Vagina (tissue), 2 donors: ENCODE measurements around the gene FANCE. TPM values are rescaled to one million over a fixed set of nuclear protein-coding genes. Genes with fewer than 3 reads are reported as not detected.
A peak's percentile ranks its signal among the peaks of the same experiment; 100 is the strongest.

Experiments used
- DNase-seq, 2 donors: peaks; one replicate each; pipeline ENCODE4 v3.0.0-alpha.2; 2017; ENCODE audit errors: extremely low spot score in 2 of 2
- H3K27ac ChIP-seq: fragments of 200-600 bp; sonication (generic); one replicate; pipeline ENCODE4 v1.5.1; 2019
- H3K27me3 ChIP-seq: fragments of 200-600 bp; sonication (generic); one replicate; pipeline ENCODE4 v1.5.1; 2019
- H3K36me3 ChIP-seq, 2 donors: fragments of 200-600 bp; sonication (generic); one replicate each; pipeline ENCODE4 v1.5.1; 2017 to 2019
- H3K4me1 ChIP-seq: fragments of 200-600 bp; sonication (generic); one replicate; pipeline ENCODE4 v1.5.1; 2019
- H3K4me3 ChIP-seq, 2 donors: fragments of 200-600 bp; sonication (generic); 1 replicate in 1 of 2; 2 replicates in 1 of 2; pipeline ENCODE4 v1.5.1; 2016 to 2019
- H3K9me3 ChIP-seq: fragments of 200-600 bp; sonication (generic); one replicate; pipeline ENCODE4 v1.5.1; 2019
- CTCF ChIP-seq, 3 experiments: fragments of 450-650 bp in 2 of 3; fragments of 200-600 bp in 1 of 3; sonication (generic) in 1 of 3; IDR thresholded peaks; one replicate each; pipeline ENCODE4 v1.5.1; 2017 to 2019; ENCODE audit warnings: antibody characterized with exemption in 3 of 3, mild to moderate bottlenecking in 2 of 3, moderate library complexity in 2 of 3
- POLR2A ChIP-seq, 2 donors: fragments of 450-650 bp; IDR thresholded peaks; one replicate each; pipeline ENCODE4 v1.6.1; 2017; ENCODE audit warnings: antibody characterized with exemption in 2 of 2, mild to moderate bottlenecking in 2 of 2, moderate library complexity in 2 of 2
- POLR2AphosphoS5 ChIP-seq, 2 donors: sonication (generic); formaldehyde crosslinking; IDR thresholded peaks; one replicate each; pipeline ENCODE4 v1.9.0; 2017; ENCODE audit warnings: antibody characterized with exemption in 2 of 2, mild to moderate bottlenecking in 2 of 2, low read depth in 1 of 2; ENCODE audit not compliant: insufficient read depth in 1 of 2
- intact Hi-C: fragments of 100-400 bp; cut with DNase I; formaldehyde crosslinking; loops from one replicate; pipeline ENCODE4 v1.15.1; 2023
- total RNA-seq: library from RNA; depleted of rRNA; stranded (reverse); fragments of >200 nt; gene quantifications from one replicate; pipeline ENCODE4 v1.2.3, GENCODE V29; 2016

FANCE gene
- total RNA-seq, 1 donor from 2014 or later = 10.1 TPM

GRCh38 chr6:35483490-35483889 lies 31.4 kb downstream of the FANCE start:
- H3K27ac ChIP-seq = peak overlapping the region; percentile 97
- peaks cover 0 to 13% of the 10 kb centered on the region in 2 donors for H3K36me3 ChIP-seq
- TF ChIP-seq POLR2A (IDR thresholded peaks at IDR 0.05) = no peak
- no peak for TF ChIP-seq CTCF (IDR thresholded peaks at IDR 0.05)
- TF ChIP-seq POLR2AphosphoS5 (IDR thresholded peaks at IDR 0.05; ENCODE audit: insufficient read depth in 1 of 2, low read depth in 1 of 2) = no peak
- H3K4me1 ChIP-seq = peaks cover 40% of the 10 kb centered on the region
- intact Hi-C loops = no loop called here
- no peak overlapping the region for H3K4me3 ChIP-seq
- H3K9me3 ChIP-seq = no peaks in the 10 kb centered on the region
- no peaks in the 10 kb centered on the region for H3K27me3 ChIP-seq
- no peak for DNase-seq

GRCh38 chr6:35483893-35484645 lies 31.9 kb downstream of the FANCE start:
- H3K36me3 ChIP-seq = peaks cover 0 to 10% of the 10 kb centered on the region in 2 donors
- intact Hi-C loops = no loop called here
- H3K4me3 ChIP-seq = no peak overlapping the region
- no peak for TF ChIP-seq POLR2AphosphoS5 (IDR thresholded peaks at IDR 0.05; ENCODE audit: insufficient read depth in 1 of 2, low read depth in 1 of 2)
- no peak for TF ChIP-seq CTCF (IDR thresholded peaks at IDR 0.05)
- no peak for TF ChIP-seq POLR2A (IDR thresholded peaks at IDR 0.05)
- H3K4me1 ChIP-seq = peaks cover 45% of the 10 kb centered on the region
- DNase-seq = no peak
- no peaks in the 10 kb centered on the region for H3K9me3 ChIP-seq
- H3K27me3 ChIP-seq = no peaks in the 10 kb centered on the region
- H3K27ac ChIP-seq = peak overlapping the region; percentile 97

GRCh38 chr6:35484921-35485392 lies 32.8 kb downstream of the FANCE start:
- no peaks in the 10 kb centered on the region for H3K27me3 ChIP-seq
- H3K27ac ChIP-seq = peak overlapping the region; percentile 97
- peaks cover 0 to 1% of the 10 kb centered on the region in 2 donors for H3K36me3 ChIP-seq
- H3K4me3 ChIP-seq = no peak overlapping the region
- intact Hi-C loops = no loop called here
- no peak for DNase-seq
- no peaks in the 10 kb centered on the region for H3K9me3 ChIP-seq
- TF ChIP-seq CTCF (IDR thresholded peaks at IDR 0.05) = no peak
- TF ChIP-seq POLR2A (IDR thresholded peaks at IDR 0.05) = no peak
- TF ChIP-seq POLR2AphosphoS5 (IDR thresholded peaks at IDR 0.05; ENCODE audit: insufficient read depth in 1 of 2, low read depth in 1 of 2) = no peak
- peaks cover 54% of the 10 kb centered on the region for H3K4me1 ChIP-seq

GRCh38 chr6:35485402-35485877 lies 33.3 kb downstream of the FANCE start:
- H3K27me3 ChIP-seq = no peaks in the 10 kb centered on the region
- H3K4me3 ChIP-seq = peak overlapping the region; percentile 24 to 42
- no peaks in the 10 kb centered on the region for H3K36me3 ChIP-seq
- intact Hi-C loops = no loop called here
- no peaks in the 10 kb centered on the region for H3K9me3 ChIP-seq
- no peak for DNase-seq
- peak overlapping the region; percentile 97 for H3K27ac ChIP-seq
- H3K4me1 ChIP-seq = peaks cover 59% of the 10 kb centered on the region
- TF ChIP-seq POLR2AphosphoS5 (IDR thresholded peaks at IDR 0.05; ENCODE audit: insufficient read depth in 1 of 2, low read depth in 1 of 2) = no peak
- no peak for TF ChIP-seq CTCF (IDR thresholded peaks at IDR 0.05)
- no peak for TF ChIP-seq POLR2A (IDR thresholded peaks at IDR 0.05)
